Natural killer cell (primary cell): Measurements from ENCODE around the gene SELENOI. TPM values are rescaled to one million over a fixed set of nuclear protein-coding genes. Genes with fewer than 3 reads are reported as not detected.

ENCODE experiments used
- ATAC-seq, 3 donors: fragments of 150-1000 bp in 2 of 3; fragments of 200-7000 bp in 1 of 3; cut with Tn5 transposase; 1 replicate in 1 of 3; 2 replicates in 2 of 3; pipeline ENCODE4 v1.10.0; 2021; ENCODE audit warnings: mild to moderate bottlenecking in 2 of 3, moderate library complexity in 2 of 3
- DNase-seq, 2 donors: peaks; one replicate each; pipeline versions ENCODE4 v3.0.0 to v3.0.0-alpha.2; 2013 to 2021; ENCODE audit warnings: mixed read lengths in 1 of 2
- H3K27ac ChIP-seq: one replicate; pipeline ENCODE4 v1.5.1; 2013; ENCODE audit warnings: mild to moderate bottlenecking, low read length
- H3K27me3 ChIP-seq: one replicate; pipeline ENCODE4 v1.6.1; 2013; ENCODE audit warnings: low read length; ENCODE audit not compliant: control insufficient read depth, insufficient read depth
- H3K36me3 ChIP-seq: one replicate; pipeline ENCODE4 v1.6.1; 2013; ENCODE audit warnings: low read length; ENCODE audit not compliant: control insufficient read depth, insufficient read depth
- H3K4me1 ChIP-seq: one replicate; pipeline ENCODE4 v1.6.1; 2013; ENCODE audit warnings: low read length; ENCODE audit not compliant: control insufficient read depth, insufficient read depth
- H3K4me3 ChIP-seq: one replicate; pipeline ENCODE4 v1.5.1; 2013; ENCODE audit warnings: low read length
- H3K9me3 ChIP-seq: one replicate; pipeline ENCODE4 v1.6.1; 2013; ENCODE audit warnings: low read length; ENCODE audit not compliant: control insufficient read depth, insufficient read depth
- H3K27ac Mint-ChIP-seq, 2 donors: one replicate each; pipeline ENCODE4 v1.8.0; 2022; ENCODE audit warnings: mild to moderate bottlenecking in 2 of 2, mixed read lengths in 2 of 2, moderate library complexity in 1 of 2
- H3K27me3 Mint-ChIP-seq, 2 donors: one replicate each; pipeline ENCODE4 v1.8.0; 2022; ENCODE audit warnings: low read depth in 2 of 2, mixed read lengths in 2 of 2
- H3K36me3 Mint-ChIP-seq: one replicate; pipeline ENCODE4 v1.8.0; 2022; ENCODE audit warnings: mixed read lengths
- H3K4me1 Mint-ChIP-seq, 2 donors: one replicate each; pipeline ENCODE4 v1.8.0; 2022; ENCODE audit warnings: mixed read lengths in 2 of 2
- H3K4me3 Mint-ChIP-seq: one replicate; pipeline ENCODE4 v1.8.0; 2022; ENCODE audit warnings: mild to moderate bottlenecking, moderate library complexity, mixed read lengths
- H3K9me3 Mint-ChIP-seq, 2 donors: one replicate each; pipeline ENCODE4 v1.8.0; 2022; ENCODE audit warnings: mixed read lengths in 2 of 2
- CTCF ChIP-seq: fragments of 200-600 bp; IDR thresholded peaks from one replicate; pipeline ENCODE4 v1.8.0; 2022; ENCODE audit warnings: antibody characterized with exemption
- WGBS: methylation state at CpG from one replicate; pipeline ENCODE4 v1.1.7; 2013; ENCODE audit warnings: missing lambda C conversion rate; ENCODE audit not compliant: insufficient coverage; 5-methylcytosine and 5-hydroxymethylcytosine counted together
- intact Hi-C: fragments of 100-400 bp; cut with micrococcal nuclease; formaldehyde crosslinking; loops from one replicate; pipeline ENCODE4 v1.14.2; 2022
- total RNA-seq, 4 donors: library from RNA; stranded (reverse); fragments of 120-200 nt in 1 of 4; gene quantifications; one replicate each; pipeline versions ENCODE4 v1.2.3 to v1.2.4, GENCODE V29; 2013 to 2022

SELENOI gene
- total RNA-seq, 3 donors from 2014 or later (not counting 1 experiment from before 2014, with no cell fraction given): 28.1 to 47.6 (median 36.4) TPM

- TF ChIP-seq CTCF: no peak
- Histone ChIP-seq H3K9me3 (no peaks in the 10 kb centered on the region), H3K4me3 (no peak overlapping the region), H3K4me1 (no peaks in the 10 kb centered on the region), H3K27ac (no peak overlapping the region), H3K27me3 (no peaks in the 10 kb centered on the region), H3K36me3 (no peaks in the 10 kb centered on the region)
- H3K9me3 Mint-ChIP-seq: no peaks in the 10 kb centered on the region
- no peaks in the 10 kb centered on the region for H3K4me1 Mint-ChIP-seq
- 74% methylated on average over 1 of the region's 2 CpGs for WGBS
- no peaks in the 10 kb centered on the region for H3K36me3 Mint-ChIP-seq
- peaks cover 5 to 8% of the 10 kb centered on the region in 2 donors for H3K27me3 Mint-ChIP-seq
- ATAC-seq (no peak), DNase-seq (no peak)
- intact Hi-C loops: no loop called here
- H3K4me3 Mint-ChIP-seq: no peak overlapping the region
- no peak overlapping the region for H3K27ac Mint-ChIP-seq
Observed at GRCh38 chr2:26442301-26442700, 96.4 kb downstream of the SELENOI start.

- DNase-seq (no peak), ATAC-seq (no peak)
- Histone ChIP-seq H3K36me3 (no peaks in the 10 kb centered on the region), H3K27me3 (no peaks in the 10 kb centered on the region), H3K4me3 (no peak overlapping the region), H3K4me1 (no peaks in the 10 kb centered on the region), H3K9me3 (no peaks in the 10 kb centered on the region), H3K27ac (no peak overlapping the region)
- intact Hi-C loops: no loop called here
- Mint-ChIP-seq H3K36me3 (no peaks in the 10 kb centered on the region), H3K27ac (no peak overlapping the region), H3K9me3 (no peaks in the 10 kb centered on the region), H3K4me1 (no peaks in the 10 kb centered on the region), H3K27me3 (peaks cover 5 to 8% of the 10 kb centered on the region in 2 donors), H3K4me3 (no peak overlapping the region)
- 63% methylated on average over 3 of the region's 3 CpGs for WGBS
- no peak for TF ChIP-seq CTCF
Observed at GRCh38 chr2:26442707-26443106, 96.8 kb downstream of the SELENOI start.

- Mint-ChIP-seq H3K27ac (no peak overlapping the region), H3K36me3 (no peaks in the 10 kb centered on the region), H3K4me3 (no peak overlapping the region), H3K27me3 (peaks cover under 1 to 3% of the 10 kb centered on the region in 2 donors), H3K9me3 (no peaks in the 10 kb centered on the region), H3K4me1 (no peaks in the 10 kb centered on the region)
- intact Hi-C loops: no loop called here
- DNase-seq: no peak
- H3K4me1 ChIP-seq: no peaks in the 10 kb centered on the region
- TF ChIP-seq CTCF: no peak
- ATAC-seq: no peak
- H3K9me3 ChIP-seq: no peaks in the 10 kb centered on the region
- H3K36me3 ChIP-seq: no peaks in the 10 kb centered on the region
- H3K27me3 ChIP-seq: no peaks in the 10 kb centered on the region
- no peak overlapping the region for H3K27ac ChIP-seq
- 86% methylated on average over 7 of the region's 7 CpGs for WGBS
- no peak overlapping the region for H3K4me3 ChIP-seq
Observed at GRCh38 chr2:26444236-26444635, 98.3 kb downstream of the SELENOI start.

Other genes with a start within 250 kb of the SELENOI start
- 1 to 10 TPM; 7.1 to 9.2 (median 7.2) TPM for gene GAREM2, start 173.1 kb upstream of the SELENOI start, total RNA-seq
- 10 to 100 TPM; 66.6 to 76.1 (median 68.9) TPM for gene HADHA, start 101.5 kb upstream of the SELENOI start, total RNA-seq
- gene HADHB, start 101.2 kb upstream of the SELENOI start, total RNA-seq: 10 to 100 TPM; 43.1 to 58.8 (median 53.0) TPM
- 1 to 10 TPM in 2 of 3 donors, under 1 TPM in 1; 0.97 to 2.1 (median 2.1) TPM for gene ADGRF3, start 646 bp downstream of the SELENOI start, total RNA-seq
- not detected for gene DRC1, start 55.8 kb downstream of the SELENOI start, total RNA-seq
- gene OTOF, start 132.0 kb downstream of the SELENOI start, total RNA-seq: 1 to 10 TPM in 2 of 3 donors, under 1 TPM in 1; 0.66 to 3.7 (median 1.4) TPM